ENCODE results near the gene PPOX. TPM values are rescaled to one million over a fixed set of nuclear protein-coding genes. Genes with fewer than 3 reads are reported as not detected.

Gene PPOX
- total and polyA plus RNA-seq, 4 donors: 16.3 to 126 (median 24.0) TPM

DNA sequence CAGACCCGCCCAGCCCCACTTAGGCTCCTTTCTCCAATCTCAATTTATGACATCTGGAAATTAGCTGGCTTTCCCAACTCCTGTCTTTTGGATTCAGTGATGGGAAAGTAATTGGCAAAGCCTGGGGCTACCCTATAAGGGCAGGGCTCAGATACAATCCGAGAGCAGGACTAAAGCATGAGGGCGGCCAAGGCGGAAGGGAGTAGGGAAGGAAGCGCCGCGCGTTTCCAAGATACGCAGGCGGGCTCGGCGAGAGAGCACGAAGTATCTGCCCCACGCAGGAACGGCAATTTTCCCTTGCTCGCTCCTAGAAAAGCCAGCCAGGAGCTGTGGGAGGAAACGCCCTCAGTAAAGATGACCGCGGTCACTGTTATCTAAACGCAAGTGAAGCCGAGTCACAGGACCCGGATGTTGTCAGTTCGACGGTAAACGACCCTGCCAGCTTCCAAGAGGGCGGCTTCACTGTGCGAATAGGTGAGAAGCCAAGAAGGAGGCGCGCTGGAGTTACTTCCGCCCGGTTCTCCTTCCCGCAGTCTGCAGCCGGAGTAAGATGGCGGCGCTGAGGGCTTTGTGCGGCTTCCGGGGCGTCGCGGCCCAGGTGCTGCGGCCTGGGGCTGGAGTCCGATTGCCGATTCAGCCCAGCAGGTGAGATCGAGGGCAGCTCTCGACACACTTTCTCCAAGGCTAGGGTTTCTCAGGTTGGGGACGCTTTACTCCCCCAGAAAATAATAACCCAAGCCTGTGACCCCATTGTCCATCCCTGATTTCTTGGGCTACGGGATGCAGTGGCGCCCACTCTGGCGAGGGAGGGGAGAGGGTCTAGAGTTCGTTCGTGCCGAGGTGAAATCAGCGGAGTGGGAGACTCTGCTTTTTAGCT is 35.8 kb downstream of the PPOX start, which contains the start of gene NDUFS2:
TSS of gene NDUFS2 (plus strand) at position 532 of the 877 bp plus-strand sequence. CDS start at position 551, 19 bp downstream.
- H3K27me3 ChIP-seq (ENCODE audit: control insufficient read depth in 1 of 2, insufficient read depth in 2 of 2, low read length in 1 of 2): no peaks in the 10 kb centered on the region
- 1 to 2% methylated on average over 53 of the region's 53 CpGs for WGBS, 2 donors
- peak; percentile 94 for ATAC-seq (ENCODE audit: low FRiP score)
- peaks cover 0 to 4% of the 10 kb centered on the region in 2 donors for H3K4me1 ChIP-seq (ENCODE audit: control insufficient read depth in 1 of 2, insufficient read depth in 2 of 2, low read length in 2 of 2)
- H3K36me3 ChIP-seq (ENCODE audit: control insufficient read depth in 1 of 2, insufficient read depth in 2 of 2, low read length in 1 of 2): no peaks in the 10 kb centered on the region
- no peaks in the 10 kb centered on the region for H3K9me3 ChIP-seq (ENCODE audit: control insufficient read depth, low read length)
- intact Hi-C loops (cut with DNase I): no loop called here
- DNase-seq: peak; percentile 99
- H3K4me3 ChIP-seq (ENCODE audit: low read length in 2 of 2): peak within 1 kb of the TSS; percentile 36 to 86
- peak within 1 kb of the TSS; percentile 68 to 96 for H3K27ac ChIP-seq (ENCODE audit: low read depth in 1 of 2, low read length in 2 of 2)

DNA sequence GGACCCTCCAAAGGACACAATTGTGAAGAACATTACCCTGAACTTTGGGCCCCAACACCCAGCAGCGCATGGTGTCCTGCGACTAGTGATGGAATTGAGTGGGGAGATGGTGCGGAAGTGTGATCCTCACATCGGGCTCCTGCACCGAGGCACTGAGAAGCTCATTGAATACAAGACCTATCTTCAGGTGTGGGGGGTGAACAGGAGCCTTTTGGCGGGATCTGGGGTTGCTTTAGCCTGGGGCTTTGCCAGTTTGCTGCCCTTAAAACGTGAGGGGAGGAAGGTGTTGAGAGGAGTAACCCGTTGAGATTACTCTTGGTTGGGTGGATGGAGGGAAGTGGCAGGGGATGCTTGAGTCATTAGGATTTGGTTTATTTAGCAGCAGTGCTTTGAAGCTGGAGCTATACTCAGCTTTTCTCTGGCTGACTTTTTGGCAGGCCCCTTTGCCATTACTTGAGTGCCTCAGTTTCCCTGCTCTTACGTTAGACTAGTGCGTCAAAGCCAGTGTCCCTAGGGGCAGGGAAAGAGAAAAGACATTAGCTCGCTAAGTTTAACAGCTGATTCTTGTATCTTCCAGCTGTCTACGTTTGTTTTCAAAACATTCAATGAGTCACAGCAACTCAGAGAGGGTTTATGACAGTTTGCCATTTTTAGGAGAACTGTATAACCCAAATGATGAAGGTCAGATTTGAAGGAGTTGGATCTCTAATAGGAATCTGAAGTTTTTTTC is 40.4 kb downstream of the PPOX start:
- no peaks in the 10 kb centered on the region for H3K9me3 ChIP-seq (ENCODE audit: control insufficient read depth, low read length)
- H3K4me1 ChIP-seq (ENCODE audit: control insufficient read depth in 1 of 2, insufficient read depth in 2 of 2, low read length in 2 of 2): peaks cover 0 to 4% of the 10 kb centered on the region in 2 donors
- no peak for DNase-seq
- intact Hi-C loops (cut with DNase I): no loop called here
- no peaks in the 10 kb centered on the region for H3K27me3 ChIP-seq (ENCODE audit: control insufficient read depth in 1 of 2, insufficient read depth in 2 of 2, low read length in 1 of 2)
- H3K4me3 ChIP-seq (ENCODE audit: low read length in 2 of 2): no peak overlapping the region
- H3K36me3 ChIP-seq (ENCODE audit: control insufficient read depth in 1 of 2, insufficient read depth in 2 of 2, low read length in 1 of 2): peaks cover 0 to 4% of the 10 kb centered on the region in 2 donors
- 74% methylated on average over 12 of the region's 12 CpGs for WGBS, 2 donors
- H3K27ac ChIP-seq (ENCODE audit: low read depth in 1 of 2, low read length in 2 of 2): no peak overlapping the region
- ATAC-seq (ENCODE audit: low FRiP score): no peak

DNA sequence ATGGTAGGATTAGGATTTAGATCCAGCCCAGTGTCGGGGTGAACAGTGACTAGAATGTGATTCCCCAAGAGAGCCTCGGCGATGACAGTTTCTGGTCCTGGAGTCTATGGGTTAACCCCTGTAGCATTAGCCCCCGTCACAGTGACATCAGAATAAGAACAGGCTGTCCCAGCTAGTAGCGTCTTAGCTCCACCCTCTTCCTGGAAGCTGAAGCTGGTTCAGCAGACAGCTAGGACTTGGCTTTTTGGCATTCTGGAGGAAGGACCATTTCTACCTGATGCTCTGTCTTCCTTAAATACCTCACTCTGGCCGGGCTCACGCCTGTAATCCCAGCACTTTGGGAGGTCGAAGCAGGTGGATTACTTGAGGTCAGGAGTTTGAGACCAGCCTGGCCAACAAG is 40.9 kb downstream of the PPOX start:
- WGBS, 2 donors: 70 to 76% methylated on average over 8 of the region's 8 CpGs
- Histone ChIP-seq H3K27ac (ENCODE audit: low read depth in 1 of 2, low read length in 2 of 2) (no peak overlapping the region), H3K36me3 (ENCODE audit: control insufficient read depth in 1 of 2, insufficient read depth in 2 of 2, low read length in 1 of 2) (peaks cover 0 to 4% of the 10 kb centered on the region in 2 donors), H3K4me3 (ENCODE audit: low read length in 2 of 2) (no peak overlapping the region), H3K4me1 (ENCODE audit: control insufficient read depth in 1 of 2, insufficient read depth in 2 of 2, low read length in 2 of 2) (peaks cover 0 to 4% of the 10 kb centered on the region in 2 donors), H3K9me3 (ENCODE audit: control insufficient read depth, low read length) (no peaks in the 10 kb centered on the region), H3K27me3 (ENCODE audit: control insufficient read depth in 1 of 2, insufficient read depth in 2 of 2, low read length in 1 of 2) (no peaks in the 10 kb centered on the region)
- ATAC-seq (ENCODE audit: low FRiP score): no peak
- DNase-seq: no peak
- intact Hi-C loops (cut with DNase I): no loop called here

DNA sequence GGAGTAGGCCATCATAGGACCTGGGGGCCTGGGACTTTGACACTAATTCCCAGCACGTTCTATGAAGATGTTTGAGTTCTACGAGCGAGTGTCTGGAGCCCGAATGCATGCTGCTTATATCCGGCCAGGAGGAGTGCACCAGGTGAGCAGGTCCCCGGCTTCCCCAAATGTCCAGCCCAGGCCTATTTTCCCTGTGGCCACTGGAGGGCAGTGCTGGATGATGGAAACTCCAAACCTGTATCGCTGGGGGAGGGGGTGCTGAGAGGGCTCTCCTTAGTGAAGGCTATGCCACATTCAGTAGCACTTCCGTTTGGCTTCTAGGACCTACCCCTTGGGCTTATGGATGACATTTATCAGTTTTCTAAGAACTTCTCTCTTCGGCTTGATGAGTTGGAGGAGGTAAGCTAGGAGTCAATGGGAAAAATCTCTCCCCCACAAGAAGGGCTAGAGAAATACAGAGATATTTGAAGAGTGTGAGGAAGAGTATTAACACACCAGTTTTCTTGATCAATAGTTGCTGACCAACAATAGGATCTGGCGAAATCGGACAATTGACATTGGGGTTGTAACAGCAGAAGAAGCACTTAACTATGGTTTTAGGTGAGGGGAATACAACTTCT is 43.7 kb downstream of the PPOX start:
- Histone ChIP-seq H3K4me1 (ENCODE audit: control insufficient read depth in 1 of 2, insufficient read depth in 2 of 2, low read length in 2 of 2) (no peaks in the 10 kb centered on the region), H3K36me3 (ENCODE audit: control insufficient read depth in 1 of 2, insufficient read depth in 2 of 2, low read length in 1 of 2) (peaks cover 8% of the 10 kb centered on the region in 2 donors), H3K27ac (ENCODE audit: low read depth in 1 of 2, low read length in 2 of 2) (no peak overlapping the region), H3K4me3 (ENCODE audit: low read length in 2 of 2) (no peak overlapping the region), H3K9me3 (ENCODE audit: control insufficient read depth, low read length) (no peaks in the 10 kb centered on the region), H3K27me3 (ENCODE audit: control insufficient read depth in 1 of 2, insufficient read depth in 2 of 2, low read length in 1 of 2) (no peaks in the 10 kb centered on the region)
- ATAC-seq (ENCODE audit: low FRiP score): peak; percentile 83
- intact Hi-C loops (cut with DNase I): loop anchor here in 1 of 2 donors (5.0 kb wide), 1 partner anchor 1212 kb away; no protein-coding TSS in a partner anchor
- WGBS, 2 donors: 34 to 41% methylated on average over 11 of the region's 11 CpGs
- DNase-seq: peak; percentile 84 to 90

DNA sequence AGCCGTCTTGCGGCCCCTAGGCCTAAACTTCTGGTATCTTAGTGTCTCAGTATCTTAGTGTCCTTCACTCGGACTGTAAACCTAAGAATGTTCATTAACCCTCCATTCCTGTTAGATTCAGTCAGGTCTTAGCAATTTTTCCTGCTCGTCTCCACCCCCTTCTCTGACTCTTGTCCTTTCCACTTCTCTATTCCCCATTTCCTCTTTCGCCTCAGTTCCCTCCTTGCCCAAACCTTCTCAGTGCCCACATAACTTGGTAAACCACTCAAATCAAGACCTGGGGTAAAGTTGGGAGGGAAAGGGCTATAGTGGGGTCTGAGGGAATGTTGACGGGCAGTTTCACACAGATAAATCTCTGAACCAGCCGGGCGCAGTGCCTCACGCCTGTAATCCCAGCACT is 48.1 kb downstream of the PPOX start:
- ATAC-seq (ENCODE audit: low FRiP score) (no peak), DNase-seq (no peak)
- H3K4me1 ChIP-seq (ENCODE audit: control insufficient read depth in 1 of 2, insufficient read depth in 2 of 2, low read length in 2 of 2): no peaks in the 10 kb centered on the region
- peaks cover 8% of the 10 kb centered on the region in 2 donors for H3K36me3 ChIP-seq (ENCODE audit: control insufficient read depth in 1 of 2, insufficient read depth in 2 of 2, low read length in 1 of 2)
- H3K27ac ChIP-seq (ENCODE audit: low read depth in 1 of 2, low read length in 2 of 2): no peak overlapping the region
- intact Hi-C loops (cut with DNase I): loop anchor here in 1 of 2 donors (5.0 kb wide), 1 partner anchor 1208 kb away; no protein-coding TSS in a partner anchor
- no peak overlapping the region for H3K4me3 ChIP-seq (ENCODE audit: low read length in 2 of 2)
- no peaks in the 10 kb centered on the region for H3K9me3 ChIP-seq (ENCODE audit: control insufficient read depth, low read length)
- H3K27me3 ChIP-seq (ENCODE audit: control insufficient read depth in 1 of 2, insufficient read depth in 2 of 2, low read length in 1 of 2): no peaks in the 10 kb centered on the region
- WGBS, 2 donors: 92 to 94% methylated on average over 9 of the region's 9 CpGs

DNA sequence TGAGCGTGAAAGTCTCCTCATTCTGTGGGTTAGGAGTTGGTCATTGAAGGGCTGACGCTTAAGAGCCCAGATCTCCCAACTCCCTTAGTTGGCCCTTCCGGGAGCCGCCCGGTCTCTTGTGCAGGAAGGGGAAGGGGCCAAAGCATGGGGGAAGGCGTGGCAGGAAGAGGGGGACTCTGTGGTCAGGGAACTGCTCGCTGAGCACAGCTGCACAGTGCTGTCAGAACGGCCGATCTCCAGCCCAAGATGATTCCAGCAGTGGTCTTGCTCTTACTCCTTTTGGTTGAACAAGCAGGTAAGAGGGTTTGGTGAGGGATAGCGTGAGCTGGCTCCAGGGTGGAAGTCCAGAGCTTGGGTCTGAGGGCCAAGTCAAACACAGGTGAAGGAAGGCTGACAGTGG is 48.9 kb downstream of the PPOX start, which contains the start of gene FCER1G:
TSS of gene FCER1G (plus strand) at position 220 of the 400 bp plus-strand sequence. CDS start at position 247, 27 bp downstream.
- Histone ChIP-seq H3K36me3 (ENCODE audit: control insufficient read depth in 1 of 2, insufficient read depth in 2 of 2, low read length in 1 of 2) (peaks cover 8% of the 10 kb centered on the region in 2 donors), H3K9me3 (ENCODE audit: control insufficient read depth, low read length) (no peaks in the 10 kb centered on the region), H3K27me3 (ENCODE audit: control insufficient read depth in 1 of 2, insufficient read depth in 2 of 2, low read length in 1 of 2) (no peaks in the 10 kb centered on the region), H3K4me1 (ENCODE audit: control insufficient read depth in 1 of 2, insufficient read depth in 2 of 2, low read length in 2 of 2) (no peaks in the 10 kb centered on the region), H3K27ac (ENCODE audit: low read depth in 1 of 2, low read length in 2 of 2) (no peak within 1 kb of the TSS), H3K4me3 (ENCODE audit: low read length in 2 of 2) (no peak within 1 kb of the TSS)
- ATAC-seq (ENCODE audit: low FRiP score) (peak; percentile 19), DNase-seq (peak in 1 of 2 donors; percentile 88)
- 88 to 93% methylated on average over 10 of the region's 10 CpGs for WGBS, 2 donors
- intact Hi-C loops (cut with DNase I): no loop called here

DNA sequence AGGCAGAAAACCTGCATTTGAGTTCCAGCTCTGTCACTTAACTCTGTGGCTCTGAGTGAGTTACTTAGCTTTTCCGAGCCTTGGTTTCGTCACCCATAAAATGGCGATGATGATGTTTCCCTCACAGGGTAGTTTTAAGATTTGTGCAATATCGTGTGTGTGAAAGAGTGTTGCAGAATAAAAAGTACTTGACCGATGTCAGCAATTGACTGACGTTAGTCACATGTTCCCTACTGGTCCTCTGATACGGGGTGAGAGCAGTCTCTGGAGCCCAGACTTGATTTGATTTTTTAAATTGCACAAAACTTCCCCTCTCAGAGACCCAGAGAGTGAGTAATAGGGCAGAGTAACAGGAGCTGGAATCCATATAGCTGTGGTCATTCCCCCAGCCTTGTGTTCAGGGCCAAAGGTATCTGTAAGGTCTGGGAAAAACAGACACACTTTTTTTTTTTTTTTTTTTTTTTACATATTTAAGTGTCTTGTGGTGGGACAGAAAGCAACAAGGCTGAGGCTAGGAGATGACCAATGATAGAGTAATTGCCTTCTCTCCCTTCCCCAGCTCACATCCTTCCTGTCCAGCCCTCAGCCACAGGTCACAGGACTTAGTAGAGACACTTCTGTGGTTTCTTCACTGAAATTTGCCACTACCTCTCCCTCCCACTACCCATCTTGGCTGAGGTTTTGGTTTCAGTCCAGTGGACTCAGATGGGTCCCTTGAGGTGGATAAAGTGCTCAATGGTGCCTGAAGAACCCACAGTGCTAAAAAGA is 50.9 kb downstream of the PPOX start:
- 34 to 36% methylated on average over 7 of the region's 7 CpGs for WGBS, 2 donors
- intact Hi-C loops (cut with DNase I): no loop called here
- Histone ChIP-seq H3K4me3 (ENCODE audit: low read length in 2 of 2) (no peak overlapping the region), H3K9me3 (ENCODE audit: control insufficient read depth, low read length) (no peaks in the 10 kb centered on the region), H3K27me3 (ENCODE audit: control insufficient read depth in 1 of 2, insufficient read depth in 2 of 2, low read length in 1 of 2) (no peaks in the 10 kb centered on the region), H3K27ac (ENCODE audit: low read depth in 1 of 2, low read length in 2 of 2) (peak overlapping the region in 1 of 2 donors; percentile 13), H3K36me3 (ENCODE audit: control insufficient read depth in 1 of 2, insufficient read depth in 2 of 2, low read length in 1 of 2) (peaks cover 4 to 8% of the 10 kb centered on the region in 2 donors), H3K4me1 (ENCODE audit: control insufficient read depth in 1 of 2, insufficient read depth in 2 of 2, low read length in 2 of 2) (no peaks in the 10 kb centered on the region)
- DNase-seq (peak; percentile 33 to 65), ATAC-seq (ENCODE audit: low FRiP score) (no peak)

DNA sequence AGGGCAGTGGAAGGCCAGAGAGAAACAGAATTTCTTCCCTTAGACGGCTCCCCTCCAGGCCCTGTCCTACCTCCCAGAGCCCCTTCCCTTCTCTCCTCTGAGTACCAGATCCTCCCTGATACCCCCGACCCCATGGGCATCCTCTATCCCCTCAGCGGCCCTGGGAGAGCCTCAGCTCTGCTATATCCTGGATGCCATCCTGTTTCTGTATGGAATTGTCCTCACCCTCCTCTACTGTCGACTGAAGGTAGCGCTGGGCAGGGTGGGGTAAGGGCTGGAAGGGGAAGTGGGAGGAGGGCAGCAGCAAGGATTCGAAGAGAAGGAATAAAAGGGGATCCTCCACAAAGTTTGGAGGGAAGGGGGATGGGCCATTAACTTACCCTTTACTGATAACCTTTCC is 51.6 kb downstream of the PPOX start:
- intact Hi-C loops (cut with DNase I): no loop called here
- no peak overlapping the region for H3K4me3 ChIP-seq (ENCODE audit: low read length in 2 of 2)
- H3K9me3 ChIP-seq (ENCODE audit: control insufficient read depth, low read length): no peaks in the 10 kb centered on the region
- DNase-seq: peak; percentile 47 to 61
- no peaks in the 10 kb centered on the region for H3K27me3 ChIP-seq (ENCODE audit: control insufficient read depth in 1 of 2, insufficient read depth in 2 of 2, low read length in 1 of 2)
- H3K4me1 ChIP-seq (ENCODE audit: control insufficient read depth in 1 of 2, insufficient read depth in 2 of 2, low read length in 2 of 2): no peaks in the 10 kb centered on the region
- H3K36me3 ChIP-seq (ENCODE audit: control insufficient read depth in 1 of 2, insufficient read depth in 2 of 2, low read length in 1 of 2): peaks cover 4 to 8% of the 10 kb centered on the region in 2 donors
- no peak overlapping the region for H3K27ac ChIP-seq (ENCODE audit: low read depth in 1 of 2, low read length in 2 of 2)
- WGBS, 2 donors: 84 to 85% methylated on average over 6 of the region's 6 CpGs
- ATAC-seq (ENCODE audit: low FRiP score): no peak

Measured in aorta (tissue), 5 donors.